Mesendoderm (in vitro differentiated cells): ENCODE measurements around the gene HRCT1.

Experiments used
- DNase-seq: peaks from one replicate; pipeline ENCODE4 v3.0.0; 2013
- H2AK5ac ChIP-seq: 2 replicates; pipeline ENCODE4 v1.6.1; 2013; ENCODE audit warnings: low read length, inconsistent platforms
- H2BK120ac ChIP-seq: 2 replicates; pipeline ENCODE4 v1.6.1; 2013; ENCODE audit warnings: low read depth, mild to moderate bottlenecking, low read length, moderate library complexity, mixed read lengths
- H2BK15ac ChIP-seq: replicated peaks from 2 replicates; pipeline ENCODE4 v1.6.1; 2013; ENCODE audit warnings: low read depth, mild to moderate bottlenecking, moderate library complexity
- H2BK5ac ChIP-seq: 2 replicates; pipeline ENCODE4 v1.6.1; 2013; ENCODE audit warnings: low read length, inconsistent platforms
- H3K18ac ChIP-seq: 2 replicates; pipeline ENCODE4 v1.6.1; 2013; ENCODE audit warnings: mild to moderate bottlenecking, low read length, mixed read lengths
- H3K23ac ChIP-seq: one replicate; pipeline ENCODE4 v1.6.1; 2013; ENCODE audit warnings: low read length
- H3K27ac ChIP-seq: 2 replicates; pipeline ENCODE4 v1.5.1; 2013; ENCODE audit warnings: low read depth, mild to moderate bottlenecking, inconsistent platforms, low read length, moderate library complexity
- H3K27me3 ChIP-seq: 2 replicates; pipeline ENCODE4 v1.6.1; 2013; ENCODE audit warnings: low read length, control low read depth, mild to moderate bottlenecking, inconsistent platforms; ENCODE audit not compliant: insufficient read depth, poor library complexity
- H3K36me3 ChIP-seq: 2 replicates; pipeline ENCODE4 v1.6.1; 2013; ENCODE audit warnings: low read length, inconsistent platforms; ENCODE audit not compliant: control insufficient read depth, insufficient read depth
- H3K4ac ChIP-seq: one replicate; pipeline ENCODE4 v1.6.1; 2013; ENCODE audit warnings: low read depth, mild to moderate bottlenecking, low read length, moderate library complexity
- H3K4me1 ChIP-seq: 2 replicates; pipeline ENCODE4 v1.6.1; 2013; ENCODE audit warnings: low read depth, low read length, inconsistent platforms; ENCODE audit not compliant: control insufficient read depth
- H3K4me2 ChIP-seq: 2 replicates; pipeline ENCODE4 v1.6.1; 2013; ENCODE audit warnings: low read length
- H3K4me3 ChIP-seq: 2 replicates; pipeline ENCODE4 v1.5.1; 2013; ENCODE audit warnings: mild to moderate bottlenecking, low read length
- H3K56ac ChIP-seq: one replicate; pipeline ENCODE4 v1.6.1; 2013; ENCODE audit warnings: low read length
- H3K79me1 ChIP-seq: 2 replicates; pipeline ENCODE4 v1.6.1; 2013; ENCODE audit warnings: low read length, inconsistent platforms
- H3K79me2 ChIP-seq: 2 replicates; pipeline ENCODE4 v1.6.1; 2013; ENCODE audit warnings: mild to moderate bottlenecking, low read length; ENCODE audit not compliant: control insufficient read depth, insufficient read depth
- H3K9ac ChIP-seq: 2 replicates; pipeline ENCODE4 v1.6.1; 2013; ENCODE audit warnings: low read length, inconsistent platforms
- H4K5ac ChIP-seq: one replicate; pipeline ENCODE4 v1.6.1; 2013; ENCODE audit warnings: low read length
- H4K8ac ChIP-seq: one replicate; pipeline ENCODE4 v1.6.1; 2013; ENCODE audit warnings: low read depth, mild to moderate bottlenecking, control low read depth, low read length, moderate library complexity
- WGBS: extraction: QIAGEN DNeasy Blood & Tissue Kit; methylation state at CpG from one replicate; pipeline ENCODE4 v1.1.7; 2013; ENCODE audit warnings: low lambda C conversion rate, missing lambda C conversion rate; ENCODE audit not compliant: insufficient coverage; ENCODE audit errors: extremely low coverage; 5-methylcytosine and 5-hydroxymethylcytosine counted together

The HRCT1 gene

GRCh38 chr9:35905051-35905781 is 786 bp upstream of the HRCT1 start:
- H2AK5ac ChIP-seq = no peak overlapping the region
- H3K27me3 ChIP-seq = no peaks in the 10 kb centered on the region
- H3K4ac ChIP-seq = no peak overlapping the region
- H3K23ac ChIP-seq = no peak overlapping the region
- H4K5ac ChIP-seq = no peak overlapping the region
- no peak overlapping the region for H3K27ac ChIP-seq
- no CpG with 5 or more reads among the region's 8 CpGs for WGBS
- no peaks in the 10 kb centered on the region for H3K79me2 ChIP-seq
- no peak overlapping the region for H4K8ac ChIP-seq
- H3K79me1 ChIP-seq = no peaks in the 10 kb centered on the region
- peaks cover 21% of the 10 kb centered on the region for H3K4me1 ChIP-seq
- H3K4me3 ChIP-seq = no peak overlapping the region
- H3K9ac ChIP-seq = no peak overlapping the region
- no peak overlapping the region for H3K4me2 ChIP-seq
- no peak overlapping the region for H3K56ac ChIP-seq
- no peak overlapping the region for H3K18ac ChIP-seq
- no peak overlapping the region for H2BK15ac ChIP-seq
- H2BK120ac ChIP-seq = no peak overlapping the region
- no peaks in the 10 kb centered on the region for H3K36me3 ChIP-seq
- H2BK5ac ChIP-seq = no peak overlapping the region
- no peak for DNase-seq

- peak overlapping the region; percentile 40 for H3K4ac ChIP-seq
- H3K18ac ChIP-seq = peak overlapping the region; percentile 61
- H3K9ac ChIP-seq = peak overlapping the region; percentile 64
- H2BK120ac ChIP-seq = peak overlapping the region; percentile 10
- H3K36me3 ChIP-seq = no peaks in the 10 kb centered on the region
- no peak overlapping the region for H3K4me2 ChIP-seq
- H3K56ac ChIP-seq = peak overlapping the region; percentile 79
- peak; percentile 53 for DNase-seq
- peak overlapping the region; percentile 92 for H2BK5ac ChIP-seq
- H2AK5ac ChIP-seq = no peak overlapping the region
- no peak overlapping the region for H4K8ac ChIP-seq
- H3K79me1 ChIP-seq = no peaks in the 10 kb centered on the region
- H3K79me2 ChIP-seq = no peaks in the 10 kb centered on the region
- H3K4me1 ChIP-seq = peaks cover 21% of the 10 kb centered on the region
- H3K4me3 ChIP-seq = no peak overlapping the region
- no peak overlapping the region for H4K5ac ChIP-seq
- H3K23ac ChIP-seq = peak overlapping the region; percentile 59
- H2BK15ac ChIP-seq = no peak overlapping the region
- H3K27ac ChIP-seq = peak overlapping the region; percentile 57
- no peaks in the 10 kb centered on the region for H3K27me3 ChIP-seq
- no CpG with 5 or more reads among the region's 14 CpGs for WGBS
These were observed 1.1 kb downstream of the HRCT1 start for GRCh38 chr9:35906923-35907699.

- H2BK5ac ChIP-seq = peak overlapping the region; percentile 92
- no peak overlapping the region for H3K4me3 ChIP-seq
- H4K5ac ChIP-seq = peak overlapping the region; percentile 66
- no peaks in the 10 kb centered on the region for H3K79me1 ChIP-seq
- peaks cover 21% of the 10 kb centered on the region for H3K4me1 ChIP-seq
- peak overlapping the region; percentile 40 for H3K4ac ChIP-seq
- peak overlapping the region; percentile 61 for H3K18ac ChIP-seq
- no CpG with 5 or more reads among the region's 13 CpGs for WGBS
- H2AK5ac ChIP-seq = no peak overlapping the region
- no peaks in the 10 kb centered on the region for H3K36me3 ChIP-seq
- DNase-seq = peak; percentile 96
- no peaks in the 10 kb centered on the region for H3K27me3 ChIP-seq
- no peaks in the 10 kb centered on the region for H3K79me2 ChIP-seq
- H3K9ac ChIP-seq = peak overlapping the region; percentile 64
- H3K23ac ChIP-seq = peak overlapping the region; percentile 59
- H3K4me2 ChIP-seq = peak overlapping the region; percentile 21
- H4K8ac ChIP-seq = no peak overlapping the region
- peak overlapping the region; percentile 79 for H3K56ac ChIP-seq
- peak overlapping the region; percentile 36 for H2BK120ac ChIP-seq
- H2BK15ac ChIP-seq = no peak overlapping the region
- peak overlapping the region; percentile 57 for H3K27ac ChIP-seq
These were observed 1.9 kb downstream of the HRCT1 start for GRCh38 chr9:35907711-35908503.

GRCh38 chr9:35908504-35909125 is 2.6 kb downstream of the HRCT1 start:
- Histone ChIP-seq H3K18ac (peak overlapping the region; percentile 14), H2BK15ac (no peak overlapping the region), H3K4me2 (peak overlapping the region; percentile 2), H2AK5ac (no peak overlapping the region), H3K27ac (peak overlapping the region; percentile 57), H3K23ac (peak overlapping the region; percentile 30), H4K8ac (no peak overlapping the region), H3K4me3 (no peak overlapping the region), H4K5ac (peak overlapping the region; percentile 66), H3K9ac (peak overlapping the region; percentile 40), H3K4me1 (peaks cover 21% of the 10 kb centered on the region), H2BK120ac (peak overlapping the region; percentile 36), H3K79me1 (no peaks in the 10 kb centered on the region), H3K27me3 (no peaks in the 10 kb centered on the region), H2BK5ac (peak overlapping the region; percentile 61), H3K36me3 (no peaks in the 10 kb centered on the region), H3K79me2 (no peaks in the 10 kb centered on the region), H3K56ac (peak overlapping the region; percentile 78), H3K4ac (no peak overlapping the region)
- peak; percentile 51 for DNase-seq
- WGBS = no CpG with 5 or more reads among the region's 9 CpGs

GRCh38 chr9:35909274-35909673 is 3.3 kb downstream of the HRCT1 start, which contains the start of gene SPAAR:
Gene SPAAR (plus strand): TSS chr9:35909490. CDS start chr9:35910464, 974 bp downstream.
- peak within 1 kb of the TSS; percentile 78 for H3K56ac ChIP-seq
- no peaks in the 10 kb centered on the region for H3K36me3 ChIP-seq
- H2BK15ac ChIP-seq = no peak within 1 kb of the TSS
- H3K79me2 ChIP-seq = no peaks in the 10 kb centered on the region
- H4K5ac ChIP-seq = peak within 1 kb of the TSS; percentile 66
- H3K4me2 ChIP-seq = peak within 1 kb of the TSS; percentile 2
- peak; percentile 65 for DNase-seq
- H3K18ac ChIP-seq = peak within 1 kb of the TSS; percentile 14
- H3K79me1 ChIP-seq = no peaks in the 10 kb centered on the region
- no peak within 1 kb of the TSS for H2AK5ac ChIP-seq
- peak within 1 kb of the TSS; percentile 61 for H2BK5ac ChIP-seq
- no peak within 1 kb of the TSS for H4K8ac ChIP-seq
- H3K4ac ChIP-seq = no peak within 1 kb of the TSS
- no CpG with 5 or more reads among the region's 11 CpGs for WGBS
- H3K4me1 ChIP-seq = peaks cover 21% of the 10 kb centered on the region
- no peaks in the 10 kb centered on the region for H3K27me3 ChIP-seq
- H3K23ac ChIP-seq = peak within 1 kb of the TSS; percentile 30
- no peak within 1 kb of the TSS for H3K4me3 ChIP-seq
- H3K9ac ChIP-seq = peak within 1 kb of the TSS; percentile 40
- peak within 1 kb of the TSS; percentile 36 for H2BK120ac ChIP-seq
- H3K27ac ChIP-seq = peak within 1 kb of the TSS; percentile 57
